ENCODE measurements around the gene EEFSEC.
A peak's percentile ranks its signal among the peaks of the same experiment; 100 is the strongest.

The EEFSEC gene

GRCh38 chr3:128409624-128410581 lies 256.6 kb downstream of the EEFSEC start:
- Histone ChIP-seq H4K8ac (ENCODE audit: low read depth, low read length) (no peak overlapping the region), H3K23ac (ENCODE audit: low read length) (no peak overlapping the region), H3K18ac (ENCODE audit: low read length) (no peak overlapping the region), H3K27me3 (ENCODE audit: insufficient read depth, low read length, poor library complexity) (no peaks in the 10 kb centered on the region), H3K79me2 (ENCODE audit: control insufficient read depth, insufficient read depth, low read length) (no peaks in the 10 kb centered on the region), H2BK120ac (ENCODE audit: low read depth, low read length) (no peak overlapping the region), H2BK15ac (replicated peaks; ENCODE audit: low read depth) (no peak overlapping the region), H4K5ac (ENCODE audit: low read length) (no peak overlapping the region), H3K4me3 (ENCODE audit: low read length) (no peak overlapping the region), H3K4ac (ENCODE audit: low read depth, low read length) (no peak overlapping the region), H3K36me3 (ENCODE audit: control insufficient read depth, insufficient read depth, low read length) (no peaks in the 10 kb centered on the region), H3K4me1 (ENCODE audit: control insufficient read depth, low read depth, low read length) (peaks cover 7% of the 10 kb centered on the region), H3K4me2 (ENCODE audit: low read length) (no peak overlapping the region), H3K79me1 (ENCODE audit: low read length) (no peaks in the 10 kb centered on the region), H3K27ac (ENCODE audit: low read depth, low read length) (no peak overlapping the region), H3K56ac (ENCODE audit: low read length) (peak overlapping the region; percentile 12), H2AK5ac (ENCODE audit: low read length) (peak overlapping the region; percentile 77), H2BK5ac (ENCODE audit: low read length) (no peak overlapping the region), H3K9ac (ENCODE audit: low read length) (no peak overlapping the region)
- WGBS (ENCODE audit: extremely low coverage, insufficient coverage, low lambda C conversion rate): no CpG with 5 or more reads among the region's 18 CpGs
- DNase-seq: no peak

- no peak overlapping the region for H4K8ac ChIP-seq (ENCODE audit: low read depth, low read length)
- no peak overlapping the region for H2BK15ac ChIP-seq (replicated peaks; ENCODE audit: low read depth)
- no peak overlapping the region for H2AK5ac ChIP-seq (ENCODE audit: low read length)
- no peak overlapping the region for H4K5ac ChIP-seq (ENCODE audit: low read length)
- DNase-seq: no peak
- WGBS (ENCODE audit: extremely low coverage, insufficient coverage, low lambda C conversion rate): no CpG with 5 or more reads among the region's 29 CpGs
- no peak overlapping the region for H3K4me3 ChIP-seq (ENCODE audit: low read length)
- H3K4ac ChIP-seq (ENCODE audit: low read depth, low read length): no peak overlapping the region
- H3K18ac ChIP-seq (ENCODE audit: low read length): no peak overlapping the region
- no peak overlapping the region for H3K9ac ChIP-seq (ENCODE audit: low read length)
- no peak overlapping the region for H2BK5ac ChIP-seq (ENCODE audit: low read length)
- no peak overlapping the region for H2BK120ac ChIP-seq (ENCODE audit: low read depth, low read length)
- H3K4me2 ChIP-seq (ENCODE audit: low read length): no peak overlapping the region
- no peaks in the 10 kb centered on the region for H3K36me3 ChIP-seq (ENCODE audit: control insufficient read depth, insufficient read depth, low read length)
- H3K79me2 ChIP-seq (ENCODE audit: control insufficient read depth, insufficient read depth, low read length): no peaks in the 10 kb centered on the region
- H3K27ac ChIP-seq (ENCODE audit: low read depth, low read length): no peak overlapping the region
- peaks cover 7% of the 10 kb centered on the region for H3K4me1 ChIP-seq (ENCODE audit: control insufficient read depth, low read depth, low read length)
- H3K79me1 ChIP-seq (ENCODE audit: low read length): no peaks in the 10 kb centered on the region
- no peak overlapping the region for H3K56ac ChIP-seq (ENCODE audit: low read length)
- H3K23ac ChIP-seq (ENCODE audit: low read length): no peak overlapping the region
- H3K27me3 ChIP-seq (ENCODE audit: insufficient read depth, low read length, poor library complexity): no peaks in the 10 kb centered on the region
Measured at GRCh38 chr3:128410669-128411573, 257.6 kb downstream of the EEFSEC start.

GRCh38 chr3:128411574-128412064 lies 258.3 kb downstream of the EEFSEC start:
- Histone ChIP-seq H3K9ac (ENCODE audit: low read length) (peak overlapping the region; percentile 17), H2BK15ac (replicated peaks; ENCODE audit: low read depth) (no peak overlapping the region), H3K4me2 (ENCODE audit: low read length) (no peak overlapping the region), H3K4me1 (ENCODE audit: control insufficient read depth, low read depth, low read length) (peaks cover 7% of the 10 kb centered on the region), H3K27ac (ENCODE audit: low read depth, low read length) (no peak overlapping the region), H2AK5ac (ENCODE audit: low read length) (peak overlapping the region; percentile 77), H3K4me3 (ENCODE audit: low read length) (no peak overlapping the region), H3K79me1 (ENCODE audit: low read length) (no peaks in the 10 kb centered on the region), H2BK5ac (ENCODE audit: low read length) (peak overlapping the region; percentile 85), H2BK120ac (ENCODE audit: low read depth, low read length) (no peak overlapping the region), H3K23ac (ENCODE audit: low read length) (no peak overlapping the region), H3K27me3 (ENCODE audit: insufficient read depth, low read length, poor library complexity) (no peaks in the 10 kb centered on the region), H3K18ac (ENCODE audit: low read length) (no peak overlapping the region), H3K56ac (ENCODE audit: low read length) (peak overlapping the region; percentile 68), H3K36me3 (ENCODE audit: control insufficient read depth, insufficient read depth, low read length) (no peaks in the 10 kb centered on the region), H4K5ac (ENCODE audit: low read length) (no peak overlapping the region), H3K4ac (ENCODE audit: low read depth, low read length) (no peak overlapping the region), H4K8ac (ENCODE audit: low read depth, low read length) (no peak overlapping the region), H3K79me2 (ENCODE audit: control insufficient read depth, insufficient read depth, low read length) (no peaks in the 10 kb centered on the region)
- DNase-seq: peak; percentile 58
- no CpG with 5 or more reads among the region's 18 CpGs for WGBS (ENCODE audit: extremely low coverage, insufficient coverage, low lambda C conversion rate)

- no peak overlapping the region for H2BK120ac ChIP-seq (ENCODE audit: low read depth, low read length)
- no peaks in the 10 kb centered on the region for H3K79me2 ChIP-seq (ENCODE audit: control insufficient read depth, insufficient read depth, low read length)
- H2BK15ac ChIP-seq (replicated peaks; ENCODE audit: low read depth): no peak overlapping the region
- no peak overlapping the region for H3K4me2 ChIP-seq (ENCODE audit: low read length)
- peak overlapping the region; percentile 52 for H3K56ac ChIP-seq (ENCODE audit: low read length)
- H2BK5ac ChIP-seq (ENCODE audit: low read length): no peak overlapping the region
- WGBS (ENCODE audit: extremely low coverage, insufficient coverage, low lambda C conversion rate): no CpG with 5 or more reads among the region's 15 CpGs
- peaks cover 7% of the 10 kb centered on the region for H3K4me1 ChIP-seq (ENCODE audit: control insufficient read depth, low read depth, low read length)
- peak; percentile 65 for DNase-seq
- no peak overlapping the region for H3K23ac ChIP-seq (ENCODE audit: low read length)
- no peak overlapping the region for H4K8ac ChIP-seq (ENCODE audit: low read depth, low read length)
- H3K4ac ChIP-seq (ENCODE audit: low read depth, low read length): no peak overlapping the region
- H3K18ac ChIP-seq (ENCODE audit: low read length): peak overlapping the region; percentile 5
- no peak overlapping the region for H3K9ac ChIP-seq (ENCODE audit: low read length)
- H3K36me3 ChIP-seq (ENCODE audit: control insufficient read depth, insufficient read depth, low read length): no peaks in the 10 kb centered on the region
- H2AK5ac ChIP-seq (ENCODE audit: low read length): no peak overlapping the region
- H3K27me3 ChIP-seq (ENCODE audit: insufficient read depth, low read length, poor library complexity): no peaks in the 10 kb centered on the region
- no peak overlapping the region for H4K5ac ChIP-seq (ENCODE audit: low read length)
- no peak overlapping the region for H3K27ac ChIP-seq (ENCODE audit: low read depth, low read length)
- no peak overlapping the region for H3K4me3 ChIP-seq (ENCODE audit: low read length)
- no peaks in the 10 kb centered on the region for H3K79me1 ChIP-seq (ENCODE audit: low read length)
Measured at GRCh38 chr3:128412180-128413002, 259.1 kb downstream of the EEFSEC start.

GRCh38 chr3:128413003-128413370 lies 259.7 kb downstream of the EEFSEC start:
- H4K8ac ChIP-seq (ENCODE audit: low read depth, low read length): no peak overlapping the region
- H3K4me1 ChIP-seq (ENCODE audit: control insufficient read depth, low read depth, low read length): peaks cover 7% of the 10 kb centered on the region
- H3K23ac ChIP-seq (ENCODE audit: low read length): no peak overlapping the region
- no peak overlapping the region for H2AK5ac ChIP-seq (ENCODE audit: low read length)
- H3K27ac ChIP-seq (ENCODE audit: low read depth, low read length): no peak overlapping the region
- H3K79me2 ChIP-seq (ENCODE audit: control insufficient read depth, insufficient read depth, low read length): no peaks in the 10 kb centered on the region
- H3K27me3 ChIP-seq (ENCODE audit: insufficient read depth, low read length, poor library complexity): no peaks in the 10 kb centered on the region
- no peak overlapping the region for H2BK120ac ChIP-seq (ENCODE audit: low read depth, low read length)
- no peak overlapping the region for H2BK5ac ChIP-seq (ENCODE audit: low read length)
- no peaks in the 10 kb centered on the region for H3K36me3 ChIP-seq (ENCODE audit: control insufficient read depth, insufficient read depth, low read length)
- H3K9ac ChIP-seq (ENCODE audit: low read length): no peak overlapping the region
- no peak overlapping the region for H4K5ac ChIP-seq (ENCODE audit: low read length)
- no peak overlapping the region for H3K4me2 ChIP-seq (ENCODE audit: low read length)
- H2BK15ac ChIP-seq (replicated peaks; ENCODE audit: low read depth): no peak overlapping the region
- H3K4ac ChIP-seq (ENCODE audit: low read depth, low read length): no peak overlapping the region
- peak overlapping the region; percentile 5 for H3K18ac ChIP-seq (ENCODE audit: low read length)
- no peak for DNase-seq
- H3K4me3 ChIP-seq (ENCODE audit: low read length): no peak overlapping the region
- H3K79me1 ChIP-seq (ENCODE audit: low read length): no peaks in the 10 kb centered on the region
- WGBS (ENCODE audit: extremely low coverage, insufficient coverage, low lambda C conversion rate): no CpG with 5 or more reads among the region's 8 CpGs
- H3K56ac ChIP-seq (ENCODE audit: low read length): peak overlapping the region; percentile 52

Data from mesendoderm (in vitro differentiated cells).